Cardiac fibroblast (primary cell): ENCODE results near the gene GRN.
A peak's percentile ranks its signal among the peaks of the same experiment; 100 is the strongest.

ENCODE experiments used
- DNase-seq, 2 donors: peaks; one replicate each; pipeline versions ENCODE4 v3.0.0 to v3.0.0-alpha.2; 2010; ENCODE audit warnings: low read depth in 2 of 2
- H3K4me3 ChIP-seq, 2 donors: replicated peaks in 1 of 2; 1 replicate in 1 of 2; 2 replicates in 1 of 2; pipeline ENCODE4 v1.5.1; 2011; ENCODE audit warnings: low read depth in 2 of 2, low read length in 2 of 2, mild to moderate bottlenecking in 2 of 2, moderate library complexity in 1 of 2
- CTCF ChIP-seq: IDR thresholded peaks from one replicate; pipeline ENCODE4 v1.5.1; 2011; ENCODE audit warnings: low read depth, mild to moderate bottlenecking, low read length, inconsistent platforms

Gene GRN

GRCh38 chr17:44344939-44345453 is at the start of gene GRN:
Gene GRN (plus strand): TSS chr17:44345302. CDS start chr17:44349165, 3,863 bp downstream.
- peak within 1 kb of the TSS; percentile 96 to 97 for H3K4me3 ChIP-seq
- no peak for TF ChIP-seq CTCF
- DNase-seq: peak; percentile 99 to 100

DNA sequence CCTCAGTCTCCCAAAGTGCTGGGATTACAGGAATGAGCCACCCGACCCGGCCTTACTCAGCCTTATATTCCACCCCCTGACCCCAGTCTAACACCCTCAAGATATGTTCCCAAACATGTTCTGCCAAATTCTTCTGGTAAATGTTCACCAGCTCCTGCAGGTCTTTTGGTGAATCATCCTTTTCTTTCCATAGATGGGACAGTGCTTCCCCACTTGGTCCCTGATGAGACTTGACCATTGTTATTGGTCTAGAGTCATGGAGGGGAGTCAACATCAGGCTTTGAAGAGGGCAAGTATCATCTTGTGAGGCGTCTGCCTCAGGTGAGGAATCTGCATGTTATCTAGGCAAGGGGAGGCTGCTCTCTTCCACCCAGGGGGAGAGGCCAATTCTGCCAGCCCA is 47.1 kb upstream of the GRN start:
- no peak overlapping the region for H3K4me3 ChIP-seq
- DNase-seq: no peak
- no peak for TF ChIP-seq CTCF

- TF ChIP-seq CTCF: no peak
- no peak overlapping the region for H3K4me3 ChIP-seq
- no peak for DNase-seq
These were observed 40.5 kb upstream of the GRN start for GRCh38 chr17:44304651-44305050.

DNA sequence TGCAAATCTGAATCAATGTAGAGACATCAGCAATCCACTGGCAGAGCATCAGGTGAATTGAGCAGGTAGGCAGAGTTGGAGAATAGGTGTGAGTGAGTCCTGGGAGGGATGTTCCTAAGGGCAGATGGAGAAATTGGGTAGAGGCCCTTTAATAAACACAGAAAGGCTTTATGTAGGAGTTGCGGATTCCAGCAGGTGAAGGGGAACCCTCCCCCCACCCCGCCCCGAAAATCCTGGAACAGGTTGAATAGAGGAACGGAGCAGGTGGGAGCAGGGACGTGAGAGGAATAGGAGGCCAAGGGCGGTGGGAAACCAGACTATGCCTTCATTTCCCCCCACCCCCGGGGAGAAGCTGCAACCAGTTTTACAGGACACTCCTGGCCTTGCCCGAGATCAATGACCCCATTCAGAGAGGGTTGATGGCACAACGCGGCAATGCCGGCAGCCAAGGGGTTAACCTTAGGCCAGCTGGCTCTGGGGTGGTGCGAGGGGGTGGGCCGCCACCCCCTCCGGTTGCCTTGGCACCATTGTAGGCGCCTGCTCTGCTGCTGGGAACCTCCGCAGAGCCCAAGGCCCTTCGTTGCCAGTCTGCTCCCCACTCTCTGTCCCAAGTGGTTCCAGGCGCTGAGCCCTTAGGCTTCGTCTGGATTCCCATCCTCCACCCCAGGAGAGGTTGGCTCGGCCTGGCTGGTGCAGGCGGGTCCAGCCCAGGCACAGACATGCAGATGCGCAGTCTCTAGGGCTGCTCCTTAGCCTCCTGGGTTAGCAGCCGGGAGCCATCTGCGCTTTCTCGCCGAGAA is 37.5 kb upstream of the GRN start:
- H3K4me3 ChIP-seq: no peak overlapping the region
- peak; percentile 13 to 40 for DNase-seq
- no peak for TF ChIP-seq CTCF

DNA sequence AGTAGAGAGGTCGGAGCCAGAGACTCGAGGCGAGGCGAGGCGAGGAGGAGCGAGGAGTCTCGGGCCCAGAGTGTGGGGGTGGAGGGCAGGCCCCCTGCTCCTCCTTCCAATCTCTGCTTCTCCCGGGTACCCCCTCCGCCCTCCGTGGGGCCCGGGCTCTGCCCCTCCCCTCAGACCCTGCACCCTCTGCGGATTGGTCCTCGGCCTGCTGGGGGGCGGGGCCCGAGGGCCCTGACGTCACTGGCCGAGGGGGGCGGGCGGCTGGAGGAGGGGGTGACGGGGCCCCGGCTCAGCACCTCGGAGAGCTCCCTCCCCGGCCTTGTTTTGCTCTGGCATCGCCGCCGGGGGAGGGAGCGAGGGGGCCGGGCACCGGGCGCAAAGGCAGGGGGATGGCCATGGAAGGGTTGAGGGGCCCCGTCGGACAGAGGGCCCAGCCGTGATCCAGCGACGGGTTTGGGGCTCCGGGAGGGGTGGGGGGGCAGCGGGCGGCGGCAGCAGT is 36.7 kb upstream of the GRN start, which contains the start of gene RUNDC3A:
RUNDC3A (plus strand) TSS at position 282 of the 499 bp plus-strand sequence. CDS start 232 bp downstream, outside the sequence.
- H3K4me3 ChIP-seq: peak within 1 kb of the TSS; percentile 41 to 44
- no peak for TF ChIP-seq CTCF
- peak; percentile 64 to 86 for DNase-seq

GRCh38 chr17:44308865-44309264 is 36.2 kb upstream of the GRN start:
- DNase-seq: no peak
- TF ChIP-seq CTCF: no peak
- no peak overlapping the region for H3K4me3 ChIP-seq
